WI38 (cell line): ENCODE results near the gene FAM78A.
"Not testable (repeated sequence)": the region's sequence is repeated elsewhere in the genome, so short reads cannot be mapped to it uniquely, and the experiment has no call there.

Experiments
- H3K4me3 ChIP-seq: 2 replicates; pipeline ENCODE4 v1.5.1; 2011; ENCODE audit warnings: low read depth, mild to moderate bottlenecking, control low read depth, low read length
- TF ChIP-seq, protein P1 (sequence below): IDR thresholded peaks from 2 replicates; pipeline ENCODE4 v1.5.1; 2012; ENCODE audit warnings: low read depth, mild to moderate bottlenecking, control low read depth, low read length

Gene FAM78A

DNA sequence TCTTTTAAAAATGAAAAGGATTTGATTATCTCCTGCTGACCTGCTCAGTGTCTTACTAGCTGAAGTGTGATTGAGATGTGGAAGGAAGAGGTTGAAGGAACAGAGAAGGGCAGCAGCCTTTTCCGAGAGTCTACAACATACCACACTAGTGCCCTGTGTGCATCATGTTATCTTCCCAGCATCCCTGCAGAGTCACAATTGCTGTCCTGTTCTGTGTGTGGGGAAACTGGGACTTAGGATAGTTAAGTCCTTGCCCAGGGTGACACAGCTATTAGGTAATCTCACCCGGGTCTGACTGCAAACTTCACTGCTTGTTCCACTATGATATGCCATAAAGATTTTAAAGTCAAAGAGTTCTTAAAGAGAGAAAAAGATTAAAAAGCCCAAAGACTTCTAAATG, 55.8 kb downstream of the FAM78A start:
- no peak overlapping the region for H3K4me3 ChIP-seq
- TF ChIP-seq, protein P1, sequence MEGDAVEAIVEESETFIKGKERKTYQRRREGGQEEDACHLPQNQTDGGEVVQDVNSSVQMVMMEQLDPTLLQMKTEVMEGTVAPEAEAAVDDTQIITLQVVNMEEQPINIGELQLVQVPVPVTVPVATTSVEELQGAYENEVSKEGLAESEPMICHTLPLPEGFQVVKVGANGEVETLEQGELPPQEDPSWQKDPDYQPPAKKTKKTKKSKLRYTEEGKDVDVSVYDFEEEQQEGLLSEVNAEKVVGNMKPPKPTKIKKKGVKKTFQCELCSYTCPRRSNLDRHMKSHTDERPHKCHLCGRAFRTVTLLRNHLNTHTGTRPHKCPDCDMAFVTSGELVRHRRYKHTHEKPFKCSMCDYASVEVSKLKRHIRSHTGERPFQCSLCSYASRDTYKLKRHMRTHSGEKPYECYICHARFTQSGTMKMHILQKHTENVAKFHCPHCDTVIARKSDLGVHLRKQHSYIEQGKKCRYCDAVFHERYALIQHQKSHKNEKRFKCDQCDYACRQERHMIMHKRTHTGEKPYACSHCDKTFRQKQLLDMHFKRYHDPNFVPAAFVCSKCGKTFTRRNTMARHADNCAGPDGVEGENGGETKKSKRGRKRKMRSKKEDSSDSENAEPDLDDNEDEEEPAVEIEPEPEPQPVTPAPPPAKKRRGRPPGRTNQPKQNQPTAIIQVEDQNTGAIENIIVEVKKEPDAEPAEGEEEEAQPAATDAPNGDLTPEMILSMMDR = no peak

DNA sequence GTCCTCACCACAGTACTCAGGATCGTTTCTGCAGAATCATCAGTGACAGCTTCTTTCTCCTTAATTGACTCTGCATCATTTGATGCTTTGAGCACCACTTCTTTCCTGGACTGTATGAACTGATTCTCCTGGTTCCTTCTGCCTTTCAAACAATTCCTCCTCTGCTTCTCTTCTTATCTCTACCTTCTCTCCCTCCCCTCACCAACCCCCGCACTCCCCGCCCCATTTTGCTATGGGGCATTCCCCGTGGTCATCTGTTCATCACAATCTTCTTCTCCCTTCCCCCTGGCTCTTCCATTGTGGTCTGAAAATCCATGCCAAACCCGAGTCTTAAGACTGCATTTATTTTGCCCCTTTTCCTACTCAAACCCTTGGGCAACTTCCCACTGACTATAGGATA, 57.9 kb downstream of the FAM78A start:
- H3K4me3 ChIP-seq = no peak overlapping the region
- TF ChIP-seq, protein P1 = no peak

DNA sequence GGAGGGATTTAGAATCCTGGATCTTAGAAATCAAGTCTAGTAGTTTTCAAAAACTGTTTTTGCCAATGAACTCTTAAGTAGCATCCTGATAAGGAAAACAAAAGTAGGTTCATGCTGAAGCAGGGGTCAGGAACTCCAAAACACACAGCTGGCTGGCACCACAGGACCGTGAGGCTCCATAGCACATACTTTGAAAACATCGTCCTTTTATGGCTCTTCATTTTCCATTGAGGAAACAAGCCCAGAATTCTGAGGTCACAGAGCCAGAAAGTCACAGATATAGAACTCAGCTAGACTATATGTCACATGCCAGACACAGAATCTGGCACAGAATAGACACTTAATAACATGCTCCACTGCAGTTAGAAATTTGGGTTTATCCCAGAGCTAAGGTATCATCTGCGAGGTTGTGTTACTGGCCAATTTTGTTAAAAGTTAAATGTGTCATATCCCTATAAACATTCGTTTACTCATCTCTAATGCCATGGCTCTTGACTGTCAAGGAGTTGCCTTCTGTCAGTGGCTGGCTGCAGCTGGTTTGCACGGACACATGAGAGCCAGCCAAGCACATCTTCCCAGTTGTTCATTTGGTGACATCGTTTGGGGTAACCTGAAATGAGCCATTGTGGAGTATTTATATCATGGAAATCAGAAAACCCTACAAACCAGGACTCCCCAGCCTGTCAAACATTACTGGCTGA, 58.8 kb downstream of the FAM78A start:
- no peak overlapping the region for H3K4me3 ChIP-seq

DNA sequence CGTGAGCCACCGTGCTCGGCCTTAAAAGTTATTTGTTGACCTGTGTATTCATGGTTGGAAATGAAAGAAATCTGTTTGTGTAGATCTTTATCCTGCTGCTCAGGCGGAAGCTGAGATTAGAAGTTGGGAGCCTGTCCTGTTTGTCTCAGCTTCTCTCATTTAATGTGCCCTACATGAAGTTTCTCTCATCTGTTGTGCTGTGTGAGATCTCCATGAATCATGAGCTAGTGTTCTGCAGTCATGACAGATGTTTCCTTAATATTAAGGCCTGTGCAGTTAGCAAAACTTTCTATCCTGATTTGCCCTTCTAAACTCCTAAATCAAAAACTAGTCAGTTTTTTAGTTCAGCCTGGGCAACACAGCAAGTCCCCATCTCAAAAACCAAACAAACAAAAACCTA, 59.5 kb downstream of the FAM78A start:
- no peak overlapping the region for H3K4me3 ChIP-seq
- TF ChIP-seq, protein P1 = no peak

More for the DNA sequence above, 58.8 kb downstream of the FAM78A start:
- TF ChIP-seq, protein P1 = no peak

DNA sequence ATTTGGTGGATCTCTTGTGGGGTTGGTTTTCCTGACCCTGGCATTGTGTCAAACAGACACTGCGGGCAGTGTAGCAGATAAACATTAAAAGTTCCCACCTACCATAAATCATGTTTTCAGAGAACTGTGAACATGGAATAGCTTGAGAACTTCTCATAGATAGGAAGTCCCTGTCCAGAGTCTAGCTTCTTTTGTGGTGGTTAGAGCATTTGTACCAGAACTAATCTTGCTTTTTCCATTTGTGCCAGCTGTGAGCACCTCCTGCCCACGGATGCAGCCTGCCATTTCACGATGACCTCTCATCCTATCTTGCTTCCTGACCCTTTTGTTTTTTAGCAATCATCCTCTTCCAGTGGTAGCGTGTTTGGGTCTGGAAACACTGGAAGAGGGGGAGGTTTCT, 61.4 kb downstream of the FAM78A start:
- no peak overlapping the region for H3K4me3 ChIP-seq
- TF ChIP-seq, protein P1 = no peak

DNA sequence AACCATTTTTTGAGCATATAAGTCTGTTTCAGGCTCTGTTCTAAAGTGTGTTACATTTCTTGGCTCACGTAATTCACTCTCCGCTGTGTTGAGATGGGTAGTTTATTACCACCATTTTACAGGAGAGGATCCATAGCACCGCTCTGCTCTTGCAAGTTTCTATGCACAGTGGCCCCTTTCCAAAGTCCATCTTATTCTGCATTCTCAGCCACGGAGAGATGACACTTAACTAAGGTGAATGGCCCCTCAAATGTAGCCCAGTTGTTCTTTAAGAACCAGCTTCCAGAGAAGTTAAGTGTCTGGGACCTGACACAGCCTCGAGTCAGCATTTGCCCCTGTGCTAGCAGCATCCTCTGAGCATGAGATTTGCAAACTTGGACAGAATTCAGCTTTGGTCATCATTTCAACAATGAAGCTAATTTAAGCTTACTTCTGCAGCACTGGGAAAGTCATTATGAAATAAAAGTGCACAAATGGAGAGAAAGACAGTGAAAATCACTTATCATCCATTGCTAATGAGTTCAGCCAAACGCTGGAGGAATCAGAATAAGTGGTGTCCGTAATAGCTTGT, 61.9 kb downstream of the FAM78A start:
- H3K4me3 ChIP-seq = no peak overlapping the region
- TF ChIP-seq, protein P1 = no peak

DNA sequence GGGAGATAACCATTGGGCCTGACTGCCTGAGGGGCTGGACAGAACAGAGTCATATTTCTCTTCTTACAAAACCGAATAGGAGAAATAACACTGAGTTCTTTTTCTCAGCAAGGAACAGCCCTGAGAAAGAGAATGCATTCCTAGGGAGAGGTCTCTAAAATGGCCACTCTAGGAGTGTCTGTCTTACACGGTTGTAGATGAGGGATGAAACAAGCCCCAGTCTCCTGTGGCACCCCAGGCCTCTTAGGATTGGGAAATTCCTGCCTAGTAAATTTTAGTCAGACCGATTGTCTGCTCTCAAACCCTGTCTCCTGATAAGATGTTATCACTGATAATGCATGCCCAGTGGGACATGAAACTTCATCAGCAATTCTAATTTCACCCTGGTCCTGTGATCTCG, 64.4 kb downstream of the FAM78A start:
- H3K4me3 ChIP-seq = not testable (repeated sequence)
